Activated naive CD4-positive, alpha-beta T cell treated with anti-CD3 and anti-CD28 coated beads, Interleukin-2, amount 50 U/mL, for 24 hours (primary cell): ENCODE measurements around the gene GULP1.

Source experiments
- H3K27ac Mint-ChIP-seq: one replicate; pipeline ENCODE4 v1.8.0; 2021; ENCODE audit warnings: mild to moderate bottlenecking, mixed read lengths
- H3K27me3 Mint-ChIP-seq: one replicate; pipeline ENCODE4 v1.8.0; 2021; ENCODE audit warnings: mixed read lengths
- H3K36me3 Mint-ChIP-seq: one replicate; pipeline ENCODE4 v1.8.0; 2021; ENCODE audit warnings: mixed read lengths
- H3K4me1 Mint-ChIP-seq: one replicate; pipeline ENCODE4 v1.8.0; 2021; ENCODE audit warnings: mixed read lengths
- H3K4me3 Mint-ChIP-seq: one replicate; pipeline ENCODE4 v1.8.0; 2021; ENCODE audit warnings: mild to moderate bottlenecking, mixed read lengths
- H3K9me3 Mint-ChIP-seq: one replicate; pipeline ENCODE4 v1.8.0; 2021; ENCODE audit warnings: mixed read lengths

GULP1 gene

DNA sequence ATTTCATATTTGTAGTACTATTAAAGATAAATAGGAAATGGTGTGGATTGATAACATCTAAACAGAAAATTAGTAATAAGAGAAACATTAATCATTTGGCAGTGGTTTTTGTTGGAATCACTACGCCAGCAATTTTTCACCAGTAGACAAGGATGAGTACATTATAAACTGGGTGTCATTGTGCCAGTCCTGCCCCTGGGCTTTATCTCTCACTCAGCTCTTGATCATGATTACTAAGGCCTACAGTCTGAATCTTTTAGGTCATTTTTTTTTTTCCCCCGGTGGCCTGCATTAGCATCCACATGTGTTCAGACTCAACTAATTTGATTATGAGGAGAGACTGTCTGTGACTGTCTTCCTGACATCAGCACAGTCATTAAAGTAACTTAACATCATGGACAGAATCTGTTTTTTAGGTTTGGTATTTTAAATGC is 16.2 kb downstream of the GULP1 start:
- Mint-ChIP-seq H3K9me3 (no peaks in the 10 kb centered on the region), H3K27ac (no peak overlapping the region)

GRCh38 chr2:188308483-188308882 is 16.8 kb downstream of the GULP1 start:
- H3K4me3 Mint-ChIP-seq = no peak overlapping the region
- no peak overlapping the region for H3K27ac Mint-ChIP-seq
- no peaks in the 10 kb centered on the region for H3K9me3 Mint-ChIP-seq
- no peaks in the 10 kb centered on the region for H3K36me3 Mint-ChIP-seq
- no peaks in the 10 kb centered on the region for H3K4me1 Mint-ChIP-seq
- no peaks in the 10 kb centered on the region for H3K27me3 Mint-ChIP-seq

More for the DNA sequence above, 16.2 kb downstream of the GULP1 start:
- Mint-ChIP-seq H3K36me3 (no peaks in the 10 kb centered on the region), H3K4me3 (no peak overlapping the region), H3K27me3 (no peaks in the 10 kb centered on the region), H3K4me1 (no peaks in the 10 kb centered on the region)

- Mint-ChIP-seq H3K36me3 (no peaks in the 10 kb centered on the region), H3K4me3 (no peak overlapping the region), H3K4me1 (no peaks in the 10 kb centered on the region), H3K27ac (no peak overlapping the region), H3K9me3 (no peaks in the 10 kb centered on the region), H3K27me3 (no peaks in the 10 kb centered on the region)
Observed at GRCh38 chr2:188309364-188309763, 17.7 kb downstream of the GULP1 start.

DNA sequence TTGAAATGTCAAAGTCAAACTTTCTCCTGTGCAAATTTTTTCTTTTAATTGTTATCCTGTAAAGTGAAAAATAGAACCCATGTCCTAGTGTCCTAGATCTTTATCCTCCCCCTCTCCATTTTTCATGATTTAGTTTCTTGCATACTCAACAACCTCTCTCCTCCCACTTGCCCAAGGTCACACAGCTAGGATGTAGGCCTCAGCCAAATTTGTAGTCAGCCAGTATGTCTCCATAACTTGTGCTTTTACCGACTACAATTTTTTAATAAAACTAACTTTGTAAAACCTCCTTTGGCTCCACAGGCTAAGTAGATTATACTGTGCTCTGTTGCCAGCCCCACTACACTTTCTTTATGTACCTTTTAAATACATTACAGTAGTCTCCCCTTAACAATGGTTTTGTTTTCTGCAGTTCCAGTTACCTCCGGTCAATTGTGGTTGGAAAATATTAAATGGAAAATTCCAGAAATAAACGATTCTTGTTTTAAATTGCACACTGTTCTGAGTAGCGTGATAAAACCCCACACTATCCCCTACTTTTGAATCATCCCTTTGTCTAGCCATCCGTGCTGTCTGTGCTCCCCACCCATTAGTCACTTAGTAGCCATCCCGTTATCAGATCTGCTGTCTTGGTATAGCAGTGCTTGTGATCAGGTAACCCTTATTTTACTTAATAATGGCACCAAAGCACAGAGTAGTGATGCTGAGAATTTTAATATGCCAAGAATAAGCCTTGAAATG is 22.8 kb downstream of the GULP1 start:
- no peaks in the 10 kb centered on the region for H3K36me3 Mint-ChIP-seq
- H3K9me3 Mint-ChIP-seq = no peaks in the 10 kb centered on the region
- H3K27ac Mint-ChIP-seq = no peak overlapping the region
- H3K4me3 Mint-ChIP-seq = no peak overlapping the region
- no peaks in the 10 kb centered on the region for H3K27me3 Mint-ChIP-seq
- H3K4me1 Mint-ChIP-seq = no peaks in the 10 kb centered on the region

DNA sequence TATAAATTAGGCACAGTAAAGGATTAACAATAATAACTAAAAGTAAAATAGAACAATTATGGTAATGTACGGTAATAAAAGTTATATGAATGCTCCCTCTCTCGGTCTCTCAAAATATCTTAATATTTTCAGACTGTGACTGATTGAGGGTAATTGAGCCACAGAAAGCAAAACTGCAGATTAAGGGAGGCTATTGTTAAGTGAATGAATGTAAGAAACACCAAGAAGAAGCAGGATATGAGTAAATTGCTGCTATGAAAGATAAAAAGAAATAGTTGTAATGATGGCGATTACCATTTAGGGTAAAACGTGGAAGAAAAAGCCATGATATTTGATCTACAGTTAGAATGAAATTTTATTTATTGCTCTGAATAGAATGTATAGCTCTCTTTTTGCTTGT is 24.1 kb downstream of the GULP1 start:
- no peaks in the 10 kb centered on the region for H3K4me1 Mint-ChIP-seq

GRCh38 chr2:188316342-188316741 is 24.7 kb downstream of the GULP1 start:
- no peaks in the 10 kb centered on the region for H3K36me3 Mint-ChIP-seq
- H3K4me1 Mint-ChIP-seq = no peaks in the 10 kb centered on the region
- H3K9me3 Mint-ChIP-seq = no peaks in the 10 kb centered on the region
- H3K27ac Mint-ChIP-seq = no peak overlapping the region
- H3K27me3 Mint-ChIP-seq = no peaks in the 10 kb centered on the region
- H3K4me3 Mint-ChIP-seq = no peak overlapping the region

More for the DNA sequence above, 24.1 kb downstream of the GULP1 start:
- H3K4me3 Mint-ChIP-seq = no peak overlapping the region
- no peaks in the 10 kb centered on the region for H3K36me3 Mint-ChIP-seq
- no peaks in the 10 kb centered on the region for H3K9me3 Mint-ChIP-seq
- H3K27ac Mint-ChIP-seq = no peak overlapping the region
- no peaks in the 10 kb centered on the region for H3K27me3 Mint-ChIP-seq

- no peak overlapping the region for H3K27ac Mint-ChIP-seq
- no peaks in the 10 kb centered on the region for H3K4me1 Mint-ChIP-seq
- no peaks in the 10 kb centered on the region for H3K27me3 Mint-ChIP-seq
- H3K4me3 Mint-ChIP-seq = no peak overlapping the region
- H3K36me3 Mint-ChIP-seq = no peaks in the 10 kb centered on the region
- H3K9me3 Mint-ChIP-seq = no peaks in the 10 kb centered on the region
Observed at GRCh38 chr2:188316791-188317423, 25.2 kb downstream of the GULP1 start.

DNA sequence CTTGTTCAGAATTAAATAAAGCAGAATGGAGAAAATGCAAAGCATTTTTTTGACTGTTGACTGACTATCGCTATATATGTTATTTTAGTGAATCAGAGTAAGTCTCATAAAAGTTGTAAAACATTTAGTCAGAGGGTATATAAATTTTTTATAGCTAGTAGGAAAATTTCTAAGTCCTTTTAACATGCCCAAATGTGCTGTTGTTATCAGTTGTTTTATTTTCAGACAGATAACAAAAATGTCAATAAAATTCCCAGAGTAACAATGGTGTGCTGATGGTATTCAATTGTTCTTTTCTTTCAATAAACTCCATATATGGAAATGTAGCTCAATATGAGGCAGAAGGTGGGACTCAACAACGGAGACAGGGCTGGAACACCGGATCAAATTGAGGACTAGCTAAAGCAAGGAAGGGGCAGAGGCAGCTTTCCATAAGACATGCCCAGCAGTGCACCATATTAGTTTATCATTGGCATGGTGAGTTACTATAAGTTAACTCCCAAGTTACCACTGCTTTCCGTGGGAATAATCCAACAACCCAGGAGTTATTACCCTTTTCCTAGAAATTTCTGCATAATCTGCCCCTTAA is 26.6 kb downstream of the GULP1 start:
- Mint-ChIP-seq H3K4me1 (no peaks in the 10 kb centered on the region), H3K4me3 (no peak overlapping the region), H3K9me3 (no peaks in the 10 kb centered on the region), H3K36me3 (no peaks in the 10 kb centered on the region), H3K27ac (no peak overlapping the region), H3K27me3 (no peaks in the 10 kb centered on the region)

DNA sequence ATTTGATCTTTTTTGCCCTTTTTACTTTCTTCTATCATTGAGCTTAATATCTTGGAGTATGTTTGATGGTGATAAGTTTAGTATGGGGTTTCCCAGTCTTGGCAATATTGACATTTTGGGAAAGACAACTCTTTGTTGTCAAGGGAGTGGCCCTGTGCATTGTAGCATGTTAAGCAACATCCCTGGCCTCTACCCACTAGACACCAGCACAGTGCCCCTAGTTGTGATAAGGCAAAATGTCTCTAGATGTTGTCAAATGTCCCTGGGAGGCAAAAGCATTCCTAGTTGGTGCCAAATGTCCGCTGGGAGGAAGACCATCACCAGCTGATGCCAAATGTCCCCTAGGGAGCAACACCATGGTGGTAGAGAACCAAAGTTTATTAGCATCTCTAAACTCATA is 28.2 kb downstream of the GULP1 start:
- no peaks in the 10 kb centered on the region for H3K9me3 Mint-ChIP-seq
- H3K36me3 Mint-ChIP-seq = no peaks in the 10 kb centered on the region
- H3K4me1 Mint-ChIP-seq = no peaks in the 10 kb centered on the region
- H3K4me3 Mint-ChIP-seq = no peak overlapping the region
- no peaks in the 10 kb centered on the region for H3K27me3 Mint-ChIP-seq
- no peak overlapping the region for H3K27ac Mint-ChIP-seq

DNA sequence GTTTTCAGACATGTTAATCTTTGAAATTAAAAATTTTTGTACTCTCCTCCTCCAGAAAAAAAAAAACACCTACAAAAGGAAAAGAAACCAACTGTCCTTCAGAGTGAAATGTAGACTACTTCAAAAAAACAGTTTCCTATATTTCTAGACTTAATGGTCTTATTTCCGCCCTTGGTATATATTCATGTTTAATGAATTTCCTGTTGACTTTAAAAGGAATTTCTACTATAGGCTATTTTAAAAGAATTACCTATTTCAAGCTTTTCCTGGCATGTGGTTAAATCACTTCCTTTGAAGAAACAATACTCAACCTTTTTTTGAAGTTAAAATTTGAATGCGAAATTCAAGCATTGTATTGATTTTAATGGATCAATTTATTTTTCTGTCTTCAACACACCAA is 29.2 kb downstream of the GULP1 start:
- Mint-ChIP-seq H3K4me1 (no peaks in the 10 kb centered on the region), H3K27me3 (no peaks in the 10 kb centered on the region), H3K9me3 (no peaks in the 10 kb centered on the region), H3K27ac (no peak overlapping the region), H3K36me3 (no peaks in the 10 kb centered on the region), H3K4me3 (no peak overlapping the region)

DNA sequence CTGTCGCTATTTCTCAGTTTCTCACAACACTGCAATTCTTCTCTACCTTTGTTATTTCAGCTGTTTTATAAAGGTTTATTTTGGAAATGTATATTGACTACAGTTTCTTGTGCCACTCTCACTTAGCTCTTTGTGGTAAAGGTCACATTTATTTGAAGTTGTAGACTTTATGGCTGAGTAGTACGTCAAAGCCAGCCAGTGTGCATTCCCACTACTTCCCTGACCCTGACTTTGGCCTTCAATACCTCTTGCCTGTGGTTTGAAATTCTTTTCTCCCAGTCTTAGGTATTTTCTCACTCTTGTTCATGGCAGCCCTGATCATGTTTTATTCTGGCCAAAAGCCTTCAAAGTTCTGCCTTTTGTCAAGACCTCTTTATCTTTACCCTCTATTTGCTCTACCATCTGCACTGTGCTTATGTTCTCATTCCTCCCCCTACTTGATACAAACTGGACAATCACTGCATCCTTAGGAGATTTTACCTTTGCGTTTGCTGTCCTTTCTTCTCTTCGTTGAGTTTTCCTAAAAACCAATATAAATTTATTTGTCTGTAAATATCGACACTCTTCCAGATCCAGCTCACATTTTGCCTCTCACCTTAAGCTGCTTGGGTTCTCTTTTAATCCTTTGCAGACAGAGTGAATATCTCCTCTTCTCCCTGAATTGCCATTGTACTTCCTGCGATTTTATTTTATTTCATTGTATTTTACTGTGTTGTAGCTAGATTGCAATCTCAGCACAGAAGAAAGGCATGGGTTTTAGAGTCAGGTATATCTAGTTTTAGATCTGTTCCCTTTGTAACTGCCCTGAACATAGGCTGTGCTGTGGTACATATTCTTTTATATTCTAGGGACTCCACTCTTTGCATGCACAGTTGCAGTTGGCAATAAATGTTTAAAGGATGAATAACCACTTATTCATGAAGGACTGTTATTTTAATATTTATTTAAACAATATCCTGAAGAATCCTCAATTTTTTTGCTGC is 31.2 kb downstream of the GULP1 start:
- H3K4me3 Mint-ChIP-seq = no peak overlapping the region
- no peaks in the 10 kb centered on the region for H3K9me3 Mint-ChIP-seq
- H3K27ac Mint-ChIP-seq = no peak overlapping the region
- H3K27me3 Mint-ChIP-seq = no peaks in the 10 kb centered on the region
- H3K4me1 Mint-ChIP-seq = no peaks in the 10 kb centered on the region
- no peaks in the 10 kb centered on the region for H3K36me3 Mint-ChIP-seq

- H3K36me3 Mint-ChIP-seq = no peaks in the 10 kb centered on the region
- no peaks in the 10 kb centered on the region for H3K27me3 Mint-ChIP-seq
- H3K4me3 Mint-ChIP-seq = no peak overlapping the region
- H3K9me3 Mint-ChIP-seq = no peaks in the 10 kb centered on the region
- H3K4me1 Mint-ChIP-seq = no peaks in the 10 kb centered on the region
- no peak overlapping the region for H3K27ac Mint-ChIP-seq
Observed at GRCh38 chr2:188324067-188324466, 32.4 kb downstream of the GULP1 start.

GRCh38 chr2:188326290-188326668 is 34.6 kb downstream of the GULP1 start:
- H3K36me3 Mint-ChIP-seq = no peaks in the 10 kb centered on the region
- H3K4me1 Mint-ChIP-seq = no peaks in the 10 kb centered on the region
- no peak overlapping the region for H3K4me3 Mint-ChIP-seq
- no peak overlapping the region for H3K27ac Mint-ChIP-seq
- H3K9me3 Mint-ChIP-seq = no peaks in the 10 kb centered on the region
- no peaks in the 10 kb centered on the region for H3K27me3 Mint-ChIP-seq

DNA sequence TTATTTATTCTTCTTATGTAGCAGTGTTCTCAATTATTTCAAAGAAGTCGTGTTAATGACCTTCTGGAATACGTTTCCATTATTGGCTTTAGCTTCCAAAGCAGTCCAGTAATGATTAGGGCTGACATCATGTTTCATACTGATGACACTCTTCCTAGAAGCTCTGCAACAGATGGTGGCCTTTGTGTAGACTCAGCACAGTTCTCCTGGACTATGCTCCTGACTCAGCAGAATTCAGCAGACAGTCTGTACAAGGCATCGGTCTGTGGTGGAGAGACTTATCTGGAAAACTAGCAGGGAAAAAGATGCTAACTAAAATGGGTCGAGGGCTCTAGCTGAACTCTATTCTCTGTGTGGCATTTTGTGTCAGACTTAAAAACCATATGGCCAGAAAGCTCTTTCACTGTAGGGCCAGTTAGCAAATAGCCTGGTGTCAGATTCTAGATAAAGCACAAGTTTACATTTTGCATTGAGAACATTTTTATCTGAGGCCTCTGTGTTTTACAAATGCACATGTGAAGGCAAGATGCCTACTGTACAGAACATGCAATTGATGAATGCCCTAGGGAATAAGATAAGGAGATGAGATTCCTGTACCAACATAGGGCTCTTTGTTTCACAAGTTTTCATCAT is 35.1 kb downstream of the GULP1 start:
- H3K36me3 Mint-ChIP-seq = no peaks in the 10 kb centered on the region
- H3K27ac Mint-ChIP-seq = no peak overlapping the region
- H3K4me1 Mint-ChIP-seq = no peaks in the 10 kb centered on the region
- H3K4me3 Mint-ChIP-seq = no peak overlapping the region
- no peaks in the 10 kb centered on the region for H3K27me3 Mint-ChIP-seq
- H3K9me3 Mint-ChIP-seq = no peaks in the 10 kb centered on the region

DNA sequence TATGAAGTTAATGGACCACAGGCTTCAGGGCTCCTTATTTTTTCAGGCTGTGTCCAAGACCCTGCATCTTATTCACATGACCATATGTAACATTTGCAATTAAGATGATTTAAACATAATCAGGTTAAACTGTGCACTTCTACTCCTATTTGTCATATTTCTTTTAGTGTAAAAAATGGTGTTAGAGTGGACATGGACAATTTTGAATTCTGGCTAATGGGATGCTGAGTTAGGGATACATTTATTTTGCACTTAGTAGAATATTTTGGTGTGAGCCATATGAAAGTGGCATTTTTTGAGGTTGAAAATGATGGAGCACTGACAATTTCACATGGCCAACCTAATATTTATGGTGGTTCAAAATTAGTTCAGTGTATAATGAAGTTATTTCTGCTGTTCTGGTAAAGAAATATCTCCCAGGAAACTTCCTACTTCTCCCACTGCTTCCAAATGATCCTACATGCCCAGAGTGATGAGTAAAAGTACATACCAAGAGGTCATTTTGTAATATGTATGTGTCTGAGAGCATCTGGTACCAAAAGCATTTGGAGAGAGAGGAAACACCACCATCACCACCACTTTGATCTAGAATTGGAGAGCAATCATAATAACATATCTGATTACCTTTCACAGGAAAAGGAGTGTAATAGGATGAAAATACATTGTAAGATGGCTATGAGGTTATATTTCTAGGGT is 36.0 kb downstream of the GULP1 start:
- H3K36me3 Mint-ChIP-seq = no peaks in the 10 kb centered on the region
- H3K9me3 Mint-ChIP-seq = no peaks in the 10 kb centered on the region
- no peaks in the 10 kb centered on the region for H3K4me1 Mint-ChIP-seq
- H3K4me3 Mint-ChIP-seq = no peak overlapping the region
- H3K27ac Mint-ChIP-seq = no peak overlapping the region
- H3K27me3 Mint-ChIP-seq = no peaks in the 10 kb centered on the region
